ENCODE measurements around the gene SEMA4A. TPM values are rescaled to one million over a fixed set of nuclear protein-coding genes. Genes with fewer than 3 reads are reported as not detected.
"Not testable (repeated sequence)": the region's sequence is repeated elsewhere in the genome, so short reads cannot be mapped to it uniquely, and the experiment has no call there.

SEMA4A gene
- total RNA-seq, 2 experiments from 2014 or later: 14.5 to 30.6 TPM

- peaks cover 31% of the 10 kb centered on the region for H3K4me1 Mint-ChIP-seq
- no peaks in the 10 kb centered on the region for H3K9me3 Mint-ChIP-seq (ENCODE audit: low read depth)
- H3K27me3 Mint-ChIP-seq: no peaks in the 10 kb centered on the region
- no peak overlapping the region for H3K4me3 Mint-ChIP-seq
- peaks cover 50% of the 10 kb centered on the region for H3K36me3 Mint-ChIP-seq
- DNase-seq (no peak), ATAC-seq (no peak)
- H3K27ac Mint-ChIP-seq: peak overlapping the region; percentile 98
- CTCF ChIA-PET: interaction anchor here (2.7 to 4.2 kb wide), 2 partner anchors 13 kb away, joined by 12 to 62 read pairs; no protein-coding TSS in a partner anchor
Measured at GRCh38 chr1:156211243-156211642, 57.9 kb downstream of the SEMA4A start.

- Mint-ChIP-seq H3K36me3 (peaks cover 47% of the 10 kb centered on the region), H3K4me1 (peaks cover 32% of the 10 kb centered on the region), H3K27ac (peak overlapping the region; percentile 98), H3K27me3 (no peaks in the 10 kb centered on the region), H3K9me3 (ENCODE audit: low read depth) (no peaks in the 10 kb centered on the region), H3K4me3 (peak overlapping the region; percentile 97)
- no peak for ATAC-seq
- CTCF ChIA-PET: interaction anchor here (0.9 to 4.2 kb wide), 8 partner anchors 12 to 174 kb away, joined by 3 to 62 read pairs (median 8); partner anchors contain the start of gene SLC25A44
- no peak for DNase-seq
Measured at GRCh38 chr1:156212130-156212529, 58.7 kb downstream of the SEMA4A start.

GRCh38 chr1:156212833-156213643 is 59.7 kb downstream of the SEMA4A start, which contains the start of gene PMF1:
Gene PMF1 (plus strand): TSS chr1:156213007. CDS start chr1:156213016, 9 bp downstream.
- CTCF ChIA-PET: interaction anchor here (0.6 to 4.2 kb wide), 13 partner anchors 11 to 173 kb away, joined by 3 to 62 read pairs (median 4); partner anchors contain the start of genes LAMTOR2, SLC25A44, SMG5 and UBQLN4
- Mint-ChIP-seq H3K27ac (peak within 1 kb of the TSS; percentile 98), H3K9me3 (ENCODE audit: low read depth) (no peaks in the 10 kb centered on the region), H3K36me3 (peaks cover 45% of the 10 kb centered on the region), H3K4me1 (peaks cover 40% of the 10 kb centered on the region), H3K27me3 (no peaks in the 10 kb centered on the region), H3K4me3 (peak within 1 kb of the TSS; percentile 97)
- peak; percentile 97 for ATAC-seq
- DNase-seq: peak; percentile 99

- Mint-ChIP-seq H3K9me3 (ENCODE audit: low read depth) (no peaks in the 10 kb centered on the region), H3K27ac (peak overlapping the region; percentile 98), H3K4me1 (peaks cover 45% of the 10 kb centered on the region), H3K36me3 (peaks cover 45% of the 10 kb centered on the region), H3K27me3 (no peaks in the 10 kb centered on the region), H3K4me3 (peak overlapping the region; percentile 97)
- CTCF ChIA-PET: interaction anchor here (0.8 to 4.2 kb wide), 9 partner anchors 11 to 172 kb away, joined by 3 to 62 read pairs (median 6); partner anchors contain the start of genes LAMTOR2, SLC25A44 and UBQLN4
- no peak for DNase-seq
- ATAC-seq: no peak
Measured at GRCh38 chr1:156213644-156213966, 60.2 kb downstream of the SEMA4A start.

- Mint-ChIP-seq H3K4me1 (peaks cover 47% of the 10 kb centered on the region), H3K27ac (peak overlapping the region; percentile 98), H3K4me3 (peak overlapping the region; percentile 97), H3K36me3 (peaks cover 43% of the 10 kb centered on the region), H3K27me3 (no peaks in the 10 kb centered on the region), H3K9me3 (ENCODE audit: low read depth) (no peaks in the 10 kb centered on the region)
- ATAC-seq (no peak), DNase-seq (peak; percentile 59)
- CTCF ChIA-PET: interaction anchor here (2.1 to 4.2 kb wide), 3 partner anchors 10 to 67 kb away, joined by 11 to 62 read pairs (median 15); partner anchors contain the start of gene SLC25A44
Measured at GRCh38 chr1:156214024-156214748, 60.8 kb downstream of the SEMA4A start.

- DNase-seq, CTCF ChIA-PET: not testable (repeated sequence)
- H3K36me3 Mint-ChIP-seq: peaks cover 44% of the 10 kb centered on the region
Measured at GRCh38 chr1:156216361-156217086, 63.1 kb downstream of the SEMA4A start.

GRCh38 chr1:156217871-156218270 is 64.5 kb downstream of the SEMA4A start:
- CTCF ChIA-PET: interaction anchor here (0.7 to 2.4 kb wide), 4 partner anchors 10 to 77 kb away, joined by 3 to 18 read pairs (median 4); no protein-coding TSS in a partner anchor
- H3K9me3 Mint-ChIP-seq (ENCODE audit: low read depth): no peaks in the 10 kb centered on the region
- H3K27me3 Mint-ChIP-seq: no peaks in the 10 kb centered on the region
- peaks cover 66% of the 10 kb centered on the region for H3K4me1 Mint-ChIP-seq
- peak overlapping the region; percentile 57 for H3K4me3 Mint-ChIP-seq
- ATAC-seq (peak; percentile 41), DNase-seq (peak; percentile 72)
- H3K27ac Mint-ChIP-seq: peak overlapping the region; percentile 96
- H3K36me3 Mint-ChIP-seq: peaks cover 48% of the 10 kb centered on the region

More at GRCh38 chr1:156216361-156217086, 63.1 kb downstream of the SEMA4A start:
- H3K9me3 Mint-ChIP-seq (ENCODE audit: low read depth); H3K4me3 Mint-ChIP-seq; H3K27me3 Mint-ChIP-seq; ATAC-seq: not testable (repeated sequence)
- peaks cover 65% of the 10 kb centered on the region for H3K4me1 Mint-ChIP-seq
- H3K27ac Mint-ChIP-seq: peak overlapping the region; percentile 19

- no peaks in the 10 kb centered on the region for H3K27me3 Mint-ChIP-seq
- peak overlapping the region; percentile 10 for H3K27ac Mint-ChIP-seq
- no peaks in the 10 kb centered on the region for H3K9me3 Mint-ChIP-seq (ENCODE audit: low read depth)
- H3K36me3 Mint-ChIP-seq: peaks cover 48% of the 10 kb centered on the region
- no peak for DNase-seq
- H3K4me1 Mint-ChIP-seq: peaks cover 67% of the 10 kb centered on the region
- H3K4me3 Mint-ChIP-seq: no peak overlapping the region
- CTCF ChIA-PET: interaction anchor here (1.6 to 2.7 kb wide), 2 partner anchors 74 to 78 kb away, joined by 5 to 8 read pairs; no protein-coding TSS in a partner anchor
- ATAC-seq: no peak
Measured at GRCh38 chr1:156220226-156220625, 66.8 kb downstream of the SEMA4A start.

- H3K36me3 Mint-ChIP-seq: peaks cover 56% of the 10 kb centered on the region
- no peaks in the 10 kb centered on the region for H3K9me3 Mint-ChIP-seq (ENCODE audit: low read depth)
- H3K27me3 Mint-ChIP-seq: no peaks in the 10 kb centered on the region
- H3K27ac Mint-ChIP-seq: peak overlapping the region; percentile 81
- no peak for DNase-seq
- peaks cover 76% of the 10 kb centered on the region for H3K4me1 Mint-ChIP-seq
- CTCF ChIA-PET: interaction anchor here (1.0 to 5.8 kb wide), 3 partner anchors 9 to 115 kb away, joined by 3 to 62 read pairs (median 8); partner anchors contain the start of gene PMF1
- ATAC-seq: no peak
- no peak overlapping the region for H3K4me3 Mint-ChIP-seq
Measured at GRCh38 chr1:156221986-156222692, 68.8 kb downstream of the SEMA4A start.

- peaks cover 56% of the 10 kb centered on the region for H3K36me3 Mint-ChIP-seq
Measured at GRCh38 chr1:156225677-156226014, 72.3 kb downstream of the SEMA4A start.

GRCh38 chr1:156226116-156226538 is 72.7 kb downstream of the SEMA4A start:
- H3K4me3 Mint-ChIP-seq: peak overlapping the region; percentile 38
- H3K4me1 Mint-ChIP-seq: peaks cover 64% of the 10 kb centered on the region
- H3K9me3 Mint-ChIP-seq (ENCODE audit: low read depth): no peaks in the 10 kb centered on the region
- CTCF ChIA-PET: interaction anchor here (0.8 to 9.1 kb wide), 20 partner anchors 8 to 182 kb away, joined by 3 to 267 read pairs (median 14); partner anchors contain the start of genes GLMP, LMNA, PAQR6 and PMF1
- peak overlapping the region; percentile 96 for H3K27ac Mint-ChIP-seq
- H3K27me3 Mint-ChIP-seq: no peaks in the 10 kb centered on the region
- H3K36me3 Mint-ChIP-seq: peaks cover 53% of the 10 kb centered on the region
- peak; percentile 25 for ATAC-seq
- peak; percentile 66 for DNase-seq

More at GRCh38 chr1:156225677-156226014, 72.3 kb downstream of the SEMA4A start:
- Mint-ChIP-seq H3K27me3 (no peaks in the 10 kb centered on the region), H3K4me1 (peaks cover 68% of the 10 kb centered on the region), H3K9me3 (ENCODE audit: low read depth) (no peaks in the 10 kb centered on the region), H3K4me3 (peak overlapping the region; percentile 45), H3K27ac (peak overlapping the region; percentile 96)
- CTCF ChIA-PET: interaction anchor here (0.7 to 9.1 kb wide), 31 partner anchors 7 to 183 kb away, joined by 3 to 267 read pairs (median 7); partner anchors contain the start of genes LMNA, PAQR6, PMF1 and SEMA4A
- DNase-seq (no peak), ATAC-seq (no peak)

GRCh38 chr1:156226782-156227181 is 73.4 kb downstream of the SEMA4A start:
- Mint-ChIP-seq H3K27ac (peak overlapping the region; percentile 96), H3K9me3 (ENCODE audit: low read depth) (no peaks in the 10 kb centered on the region), H3K4me3 (peak overlapping the region; percentile 38), H3K36me3 (peaks cover 46% of the 10 kb centered on the region), H3K27me3 (no peaks in the 10 kb centered on the region), H3K4me1 (peaks cover 58% of the 10 kb centered on the region)
- no peak for ATAC-seq
- CTCF ChIA-PET: interaction anchor here (0.8 to 9.1 kb wide), 15 partner anchors 9 to 182 kb away, joined by 3 to 267 read pairs (median 18); partner anchors contain the start of genes GLMP, PAQR6, PMF1 and SEMA4A
- no peak for DNase-seq
